Measurements from ENCODE around the gene CEP44. TPM values are rescaled to one million over a fixed set of nuclear protein-coding genes. Genes with fewer than 3 reads are reported as not detected.

Gene CEP44
- total and polyA plus RNA-seq, 4 donors = 2.2 to 18.7 (median 6.1) TPM

DNA sequence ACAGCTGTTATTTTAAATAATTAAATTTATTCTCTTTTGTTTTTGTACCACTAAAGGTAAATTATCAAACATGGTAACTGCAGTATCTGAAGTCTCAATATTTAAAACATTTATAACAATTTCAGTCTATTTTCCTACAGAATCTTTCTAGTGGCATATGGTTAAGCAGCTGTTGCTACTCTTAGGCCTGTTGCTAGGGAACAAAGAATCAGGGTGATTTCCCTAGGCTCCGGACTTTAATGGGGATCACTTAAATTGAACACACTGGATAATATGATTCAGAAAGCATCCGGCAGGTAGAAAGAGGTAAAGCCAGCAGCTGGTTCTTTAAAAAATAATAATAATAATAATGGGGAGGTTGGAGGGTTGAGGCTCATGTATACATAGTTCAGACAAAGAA lies 17.8 kb upstream of the CEP44 start:
- no peak for TF ChIP-seq HNF4A (conservative IDR thresholded peaks at IDR 0.05)
- 87% methylated on average over 2 of the region's 2 CpGs for WGBS
- H3K4me1 ChIP-seq (ENCODE audit: control insufficient read depth in 4 of 4, insufficient read depth in 4 of 4, low read length in 3 of 4) = peaks cover 2 to 23% (median 11%) of the 10 kb centered on the region in 4 donors
- H3K27ac ChIP-seq (ENCODE audit: low read depth in 1 of 2, low read length in 2 of 2) = no peak overlapping the region
- H3K27me3 ChIP-seq (ENCODE audit: control insufficient read depth in 4 of 4, insufficient read depth in 4 of 4, low read length in 3 of 4) = no peaks in the 10 kb centered on the region
- H3K9ac ChIP-seq (ENCODE audit: low read depth in 1 of 2, low read length in 2 of 2) = no peak overlapping the region
- no peak overlapping the region for H3K4me3 ChIP-seq (ENCODE audit: low read depth in 1 of 3, low read length in 3 of 3)
- no peak for DNase-seq (ENCODE audit: low spot score)
- no peaks in the 10 kb centered on the region for H3K9me3 ChIP-seq (ENCODE audit: control insufficient read depth in 4 of 4, low read length in 3 of 4)
- H3K36me3 ChIP-seq (ENCODE audit: control insufficient read depth in 4 of 4, insufficient read depth in 3 of 4, low read depth in 1 of 4, low read length in 3 of 4) = no peaks in the 10 kb centered on the region

DNA sequence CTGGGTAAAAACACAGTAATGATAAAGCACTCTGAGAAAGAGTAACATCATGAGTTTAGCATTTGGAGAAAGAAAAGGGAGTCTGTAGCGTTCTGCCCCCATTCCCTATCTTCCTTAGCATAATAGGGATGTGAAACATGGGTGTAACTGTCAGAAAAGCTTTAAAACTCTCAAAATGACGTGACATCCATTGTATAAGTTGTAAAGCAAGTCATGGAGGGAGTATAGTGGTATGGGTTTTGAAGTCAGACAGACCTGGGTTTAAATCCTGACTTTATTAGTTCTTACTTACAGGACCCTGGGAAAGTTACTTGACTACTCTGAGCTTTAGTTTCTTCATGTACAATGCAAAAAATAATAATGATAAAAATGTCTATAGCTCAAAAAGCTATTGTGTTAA lies 17.3 kb upstream of the CEP44 start:
- no peak overlapping the region for H3K27ac ChIP-seq (ENCODE audit: low read depth in 1 of 2, low read length in 2 of 2)
- no peak overlapping the region for H3K9ac ChIP-seq (ENCODE audit: low read depth in 1 of 2, low read length in 2 of 2)
- WGBS = 88% methylated on average over 2 of the region's 2 CpGs
- H3K4me1 ChIP-seq (ENCODE audit: control insufficient read depth in 4 of 4, insufficient read depth in 4 of 4, low read length in 3 of 4) = peaks cover 2 to 18% (median 10%) of the 10 kb centered on the region in 4 donors
- DNase-seq (ENCODE audit: low spot score) = no peak
- H3K9me3 ChIP-seq (ENCODE audit: control insufficient read depth in 4 of 4, low read length in 3 of 4) = no peaks in the 10 kb centered on the region
- H3K4me3 ChIP-seq (ENCODE audit: low read depth in 1 of 3, low read length in 3 of 3) = no peak overlapping the region
- H3K36me3 ChIP-seq (ENCODE audit: control insufficient read depth in 4 of 4, insufficient read depth in 3 of 4, low read depth in 1 of 4, low read length in 3 of 4) = no peaks in the 10 kb centered on the region
- H3K27me3 ChIP-seq (ENCODE audit: control insufficient read depth in 4 of 4, insufficient read depth in 4 of 4, low read length in 3 of 4) = no peaks in the 10 kb centered on the region
- TF ChIP-seq FOXA1 (IDR thresholded peaks at IDR 0.05) (no peak), HNF4G (IDR thresholded peaks at IDR 0.05) (no peak), FOXA2 (IDR thresholded peaks at IDR 0.05) (no peak), RAD21 (IDR thresholded peaks at IDR 0.05) (no peak), HNF4A (conservative IDR thresholded peaks at IDR 0.05) (no peak), RXRA (IDR thresholded peaks at IDR 0.05) (no peak), ATF3 (IDR thresholded peaks at IDR 0.05) (no peak), YY1 (IDR thresholded peaks at IDR 0.05) (no peak), CTCF (IDR thresholded peaks at IDR 0.05; ENCODE audit: low read depth, low read length, missing input control) (no peak), GABPA (IDR thresholded peaks at IDR 0.05 in 1 of 2, conservative IDR thresholded peaks at IDR 0.05 in 1 of 2) (no peak), SP1 (IDR thresholded peaks at IDR 0.05) (no peak), NR2F2 (IDR thresholded peaks at IDR 0.05) (no peak), EGR1 (IDR thresholded peaks at IDR 0.05; ENCODE audit: low read depth in 2 of 2) (no peak), JUND (IDR thresholded peaks at IDR 0.05) (no peak), TAF1 (conservative IDR thresholded peaks at IDR 0.05) (no peak), REST (IDR thresholded peaks at IDR 0.05) (no peak)
- TF ChIP-seq, protein P1, sequence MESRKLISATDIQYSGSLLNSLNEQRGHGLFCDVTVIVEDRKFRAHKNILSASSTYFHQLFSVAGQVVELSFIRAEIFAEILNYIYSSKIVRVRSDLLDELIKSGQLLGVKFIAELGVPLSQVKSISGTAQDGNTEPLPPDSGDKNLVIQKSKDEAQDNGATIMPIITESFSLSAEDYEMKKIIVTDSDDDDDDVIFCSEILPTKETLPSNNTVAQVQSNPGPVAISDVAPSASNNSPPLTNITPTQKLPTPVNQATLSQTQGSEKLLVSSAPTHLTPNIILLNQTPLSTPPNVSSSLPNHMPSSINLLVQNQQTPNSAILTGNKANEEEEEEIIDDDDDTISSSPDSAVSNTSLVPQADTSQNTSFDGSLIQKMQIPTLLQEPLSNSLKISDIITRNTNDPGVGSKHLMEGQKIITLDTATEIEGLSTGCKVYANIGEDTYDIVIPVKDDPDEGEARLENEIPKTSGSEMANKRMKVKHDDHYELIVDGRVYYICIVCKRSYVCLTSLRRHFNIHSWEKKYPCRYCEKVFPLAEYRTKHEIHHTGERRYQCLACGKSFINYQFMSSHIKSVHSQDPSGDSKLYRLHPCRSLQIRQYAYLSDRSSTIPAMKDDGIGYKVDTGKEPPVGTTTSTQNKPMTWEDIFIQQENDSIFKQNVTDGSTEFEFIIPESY (IDR thresholded peaks at IDR 0.05) = no peak
- TF ChIP-seq, protein P2, sequence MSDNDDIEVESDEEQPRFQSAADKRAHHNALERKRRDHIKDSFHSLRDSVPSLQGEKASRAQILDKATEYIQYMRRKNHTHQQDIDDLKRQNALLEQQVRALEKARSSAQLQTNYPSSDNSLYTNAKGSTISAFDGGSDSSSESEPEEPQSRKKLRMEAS (IDR thresholded peaks at IDR 0.05) = no peak

Measured in liver (tissue), 9 donors.